Glutamatergic neuron (in vitro differentiated cells): ENCODE data around the gene GSTA4. TPM values are rescaled to one million over a fixed set of nuclear protein-coding genes. Genes with fewer than 3 reads are reported as not detected.

Experiments used
- DNase-seq: peaks from one replicate; pipeline ENCODE4 v3.0.0; 2022
- H3K27ac Mint-ChIP-seq: one replicate; pipeline ENCODE4 v1.8.0; 2020; ENCODE audit warnings: mild to moderate bottlenecking, mixed read lengths, inconsistent platforms; ENCODE audit not compliant: unreplicated experiment
- H3K27me3 Mint-ChIP-seq: one replicate; pipeline ENCODE4 v1.8.0; 2020; ENCODE audit warnings: mild to moderate bottlenecking, moderate library complexity, mixed read lengths, inconsistent platforms; ENCODE audit not compliant: unreplicated experiment
- H3K36me3 Mint-ChIP-seq: one replicate; pipeline ENCODE4 v1.8.0; 2020; ENCODE audit warnings: mild to moderate bottlenecking, mixed read lengths, inconsistent platforms; ENCODE audit not compliant: unreplicated experiment
- H3K4me1 Mint-ChIP-seq: one replicate; pipeline ENCODE4 v1.8.0; 2020; ENCODE audit warnings: mild to moderate bottlenecking, low read depth, mixed read lengths, inconsistent platforms; ENCODE audit not compliant: unreplicated experiment
- H3K4me3 Mint-ChIP-seq: one replicate; pipeline ENCODE4 v1.8.0; 2020; ENCODE audit warnings: mild to moderate bottlenecking, mixed read lengths, inconsistent platforms; ENCODE audit not compliant: unreplicated experiment
- H3K9me3 Mint-ChIP-seq: one replicate; pipeline ENCODE4 v1.8.0; 2020; ENCODE audit warnings: mild to moderate bottlenecking, moderate library complexity, mixed read lengths, inconsistent platforms; ENCODE audit not compliant: unreplicated experiment
- total RNA-seq: library from RNA; stranded (reverse); fragmentation: NEBNext Ultra II Directional; extraction: Animal tissue kit (Norgen Biotek cat#: 25700); gene quantifications from one replicate; pipeline ENCODE4 v1.2.1, GENCODE V29; 2021; ENCODE audit not compliant: unreplicated experiment
- TF ChIP-seq, protein P1 (sequence below): fragments of 200-600 bp; sonication (generic); IDR thresholded peaks from one replicate; pipeline ENCODE4 v1.5.0; 2021; ENCODE audit not compliant: partially characterized antibody, unreplicated experiment

GSTA4 gene
- total RNA-seq, 1 donor from 2014 or later, result 81.1 TPM

GRCh38 chr6:53041356-53041755 is 46.3 kb upstream of the GSTA4 start:
- Mint-ChIP-seq H3K4me3 (no peak overlapping the region), H3K4me1 (peaks cover 26% of the 10 kb centered on the region), H3K27me3 (no peaks in the 10 kb centered on the region), H3K36me3 (peaks cover 13% of the 10 kb centered on the region), H3K27ac (no peak overlapping the region), H3K9me3 (no peaks in the 10 kb centered on the region)
- DNase-seq, result no peak
- TF ChIP-seq, protein P1, sequence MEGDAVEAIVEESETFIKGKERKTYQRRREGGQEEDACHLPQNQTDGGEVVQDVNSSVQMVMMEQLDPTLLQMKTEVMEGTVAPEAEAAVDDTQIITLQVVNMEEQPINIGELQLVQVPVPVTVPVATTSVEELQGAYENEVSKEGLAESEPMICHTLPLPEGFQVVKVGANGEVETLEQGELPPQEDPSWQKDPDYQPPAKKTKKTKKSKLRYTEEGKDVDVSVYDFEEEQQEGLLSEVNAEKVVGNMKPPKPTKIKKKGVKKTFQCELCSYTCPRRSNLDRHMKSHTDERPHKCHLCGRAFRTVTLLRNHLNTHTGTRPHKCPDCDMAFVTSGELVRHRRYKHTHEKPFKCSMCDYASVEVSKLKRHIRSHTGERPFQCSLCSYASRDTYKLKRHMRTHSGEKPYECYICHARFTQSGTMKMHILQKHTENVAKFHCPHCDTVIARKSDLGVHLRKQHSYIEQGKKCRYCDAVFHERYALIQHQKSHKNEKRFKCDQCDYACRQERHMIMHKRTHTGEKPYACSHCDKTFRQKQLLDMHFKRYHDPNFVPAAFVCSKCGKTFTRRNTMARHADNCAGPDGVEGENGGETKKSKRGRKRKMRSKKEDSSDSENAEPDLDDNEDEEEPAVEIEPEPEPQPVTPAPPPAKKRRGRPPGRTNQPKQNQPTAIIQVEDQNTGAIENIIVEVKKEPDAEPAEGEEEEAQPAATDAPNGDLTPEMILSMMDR, result no peak

GRCh38 chr6:53038596-53038995 is 43.5 kb upstream of the GSTA4 start:
- H3K4me1 Mint-ChIP-seq, result peaks cover 16% of the 10 kb centered on the region
- H3K27ac Mint-ChIP-seq, result no peak overlapping the region
- H3K27me3 Mint-ChIP-seq, result no peaks in the 10 kb centered on the region
- H3K9me3 Mint-ChIP-seq, result no peaks in the 10 kb centered on the region
- H3K4me3 Mint-ChIP-seq, result no peak overlapping the region
- no peak for DNase-seq
- H3K36me3 Mint-ChIP-seq, result peaks cover 13% of the 10 kb centered on the region
- TF ChIP-seq, protein P1, result no peak

- peaks cover 13% of the 10 kb centered on the region for H3K36me3 Mint-ChIP-seq
- no peaks in the 10 kb centered on the region for H3K9me3 Mint-ChIP-seq
- no peak for DNase-seq
- no peaks in the 10 kb centered on the region for H3K27me3 Mint-ChIP-seq
- H3K4me1 Mint-ChIP-seq, result peaks cover 12% of the 10 kb centered on the region
- no peak overlapping the region for H3K27ac Mint-ChIP-seq
- no peak overlapping the region for H3K4me3 Mint-ChIP-seq
- TF ChIP-seq, protein P1, result no peak
Measured at GRCh38 chr6:53038141-53038540, 43.1 kb upstream of the GSTA4 start.

DNA sequence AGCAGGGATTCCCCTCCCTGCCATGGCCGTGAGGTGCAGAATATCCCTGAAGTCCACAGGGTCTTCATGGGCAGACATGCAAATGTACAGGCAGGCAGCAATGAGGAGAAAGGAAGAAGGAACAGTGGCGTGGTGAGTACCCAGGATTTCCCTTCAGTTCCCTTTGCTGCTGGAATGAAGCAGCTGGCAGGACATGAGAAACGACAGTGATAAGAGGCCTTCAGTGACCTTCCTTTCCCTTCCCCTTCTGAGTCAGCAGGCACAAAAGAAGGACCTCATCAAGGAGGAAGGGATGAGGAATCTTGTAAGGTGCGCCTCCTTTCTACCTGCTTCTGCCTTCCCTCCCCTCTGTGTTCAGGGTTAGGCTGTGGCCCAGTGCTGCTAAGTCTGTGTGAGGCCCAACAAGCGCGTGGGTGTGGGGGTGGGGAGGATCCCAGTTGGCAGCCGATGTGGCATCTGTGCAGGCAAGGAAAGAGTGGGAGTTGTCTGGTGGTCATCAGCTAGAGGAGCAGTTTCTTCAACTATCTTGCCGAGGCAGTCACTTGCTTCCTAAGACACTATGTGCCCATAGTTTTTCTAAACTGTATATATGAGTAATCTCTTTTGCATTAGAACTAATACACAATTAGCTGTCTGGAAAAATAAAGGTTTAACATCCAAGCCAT is 40.6 kb upstream of the GSTA4 start:
- TF ChIP-seq, protein P1, result no peak
- no peak overlapping the region for H3K27ac Mint-ChIP-seq
- H3K4me1 Mint-ChIP-seq, result peaks cover 12% of the 10 kb centered on the region
- H3K36me3 Mint-ChIP-seq, result peaks cover 7% of the 10 kb centered on the region
- no peaks in the 10 kb centered on the region for H3K27me3 Mint-ChIP-seq
- H3K9me3 Mint-ChIP-seq, result no peaks in the 10 kb centered on the region
- DNase-seq, result no peak
- no peak overlapping the region for H3K4me3 Mint-ChIP-seq

DNA sequence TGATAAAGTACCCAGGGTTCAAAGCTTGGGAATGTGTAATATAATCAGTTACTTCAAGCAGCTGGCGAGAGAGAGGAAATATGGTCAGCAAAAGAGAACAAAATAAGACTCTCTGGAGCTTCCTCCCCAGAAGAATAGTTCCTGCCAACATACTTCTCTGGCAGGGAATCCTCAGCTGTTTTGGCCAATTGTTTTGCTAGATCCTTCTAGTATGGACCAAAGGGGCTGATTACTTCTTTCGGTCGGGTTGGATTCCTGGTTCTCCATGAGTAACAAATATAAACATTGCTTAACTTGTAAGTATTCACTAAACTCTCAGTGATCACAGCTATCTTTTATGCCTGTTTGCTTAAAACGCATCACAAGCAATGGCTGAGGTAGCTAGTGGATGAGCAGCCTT is 38.7 kb upstream of the GSTA4 start:
- H3K9me3 Mint-ChIP-seq, result peaks cover 1% of the 10 kb centered on the region
- H3K27me3 Mint-ChIP-seq, result no peaks in the 10 kb centered on the region
- TF ChIP-seq, protein P1, result no peak
- no peak overlapping the region for H3K27ac Mint-ChIP-seq
- peaks cover 30% of the 10 kb centered on the region for H3K4me1 Mint-ChIP-seq
- H3K36me3 Mint-ChIP-seq, result no peaks in the 10 kb centered on the region
- no peak for DNase-seq
- H3K4me3 Mint-ChIP-seq, result no peak overlapping the region
